SW480 (cell line): ENCODE data around the gene LRSAM1.
A peak's percentile ranks its signal among the peaks of the same experiment; 100 is the strongest.

Experiments used
- DNase-seq: peaks from one replicate; pipeline ENCODE4 v3.0.0-alpha.2; 2016; ENCODE audit warnings: low spot score

The LRSAM1 gene

GRCh38 chr9:127496974-127497373 is 45.7 kb downstream of the LRSAM1 start:
- DNase-seq, result no peak

GRCh38 chr9:127497656-127498290 is 46.5 kb downstream of the LRSAM1 start:
- DNase-seq, result no peak

- no peak for DNase-seq
Measured at GRCh38 chr9:127498298-127498697, 47.0 kb downstream of the LRSAM1 start.

- DNase-seq, result no peak
Measured at GRCh38 chr9:127500399-127500798, 49.1 kb downstream of the LRSAM1 start.

- no peak for DNase-seq
Measured at GRCh38 chr9:127500862-127501261, 49.6 kb downstream of the LRSAM1 start.

DNA sequence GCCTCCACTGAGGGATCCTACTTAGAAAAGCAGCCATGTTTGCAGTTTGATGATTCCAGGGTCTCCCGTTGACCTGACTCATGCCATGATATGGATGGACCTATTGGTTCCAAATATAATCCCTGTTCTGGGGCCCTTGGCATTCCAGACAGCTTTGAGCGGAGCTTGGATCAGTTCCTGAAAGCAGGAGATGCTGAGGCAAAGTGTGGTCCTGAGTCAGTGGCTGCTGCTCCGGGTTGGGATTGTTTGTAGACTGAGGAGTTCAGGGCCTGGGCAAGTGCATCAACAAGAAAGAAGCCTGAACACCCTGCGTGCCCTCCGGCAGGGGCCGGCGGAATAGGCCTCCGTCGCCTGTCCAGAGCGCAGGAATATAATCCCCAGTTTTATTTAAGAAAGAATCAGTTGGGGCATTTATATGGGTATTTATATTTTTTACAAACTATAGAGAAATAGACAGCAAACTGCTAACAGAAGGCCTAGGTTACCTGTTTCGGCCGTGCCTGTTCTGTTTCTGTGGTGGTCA is 50.6 kb downstream of the LRSAM1 start:
- DNase-seq, result no peak

- DNase-seq, result no peak
Measured at GRCh38 chr9:127502706-127503378, 51.5 kb downstream of the LRSAM1 start.

GRCh38 chr9:127503379-127503921 is 52.1 kb downstream of the LRSAM1 start:
- DNase-seq, result no peak

DNA sequence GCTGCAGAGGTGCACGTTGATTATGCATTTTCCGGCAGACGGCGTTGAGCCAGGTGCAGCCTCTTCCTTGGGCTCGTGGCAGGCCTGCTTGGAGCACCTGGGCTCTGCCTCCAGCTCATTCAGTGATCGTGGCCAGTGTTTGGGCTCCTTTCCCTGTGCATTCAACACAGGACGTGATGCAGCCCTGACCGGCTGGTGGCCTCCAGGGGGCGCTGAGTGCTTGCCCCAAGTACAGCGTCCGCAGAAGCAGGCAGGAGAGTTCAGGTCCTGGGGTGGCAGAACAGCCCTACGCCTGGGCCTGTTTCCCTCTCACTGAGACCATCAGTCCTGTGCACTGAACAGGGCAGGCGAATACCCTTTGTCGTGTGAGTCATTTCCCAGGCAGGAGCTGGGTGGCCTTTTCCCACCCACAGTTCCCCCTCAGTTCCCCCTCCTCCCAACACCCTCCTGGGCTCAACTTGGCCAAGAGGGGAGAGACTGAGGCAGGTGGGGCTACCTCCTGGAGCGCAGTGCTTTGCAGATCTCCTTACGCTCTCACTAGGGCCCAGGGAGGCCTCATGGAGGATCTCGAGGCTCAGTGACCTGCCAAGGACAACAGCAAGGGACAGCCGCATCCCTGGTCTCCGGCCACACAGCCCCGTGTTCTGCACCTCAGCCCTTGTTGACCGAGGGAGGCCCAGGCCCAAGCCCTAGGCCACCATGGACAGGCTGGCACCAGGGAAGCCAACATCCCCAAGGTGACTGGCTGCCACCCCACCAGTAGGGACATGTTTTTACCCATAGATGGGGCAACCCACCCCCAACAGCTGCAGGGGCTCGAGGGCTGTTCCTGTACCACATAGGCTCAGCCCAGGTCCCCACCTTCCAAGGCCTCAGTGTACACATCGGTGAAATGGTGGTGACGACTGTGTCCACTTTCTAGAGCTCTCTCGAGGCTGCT is 52.9 kb downstream of the LRSAM1 start:
- DNase-seq, result peak; percentile 81

DNA sequence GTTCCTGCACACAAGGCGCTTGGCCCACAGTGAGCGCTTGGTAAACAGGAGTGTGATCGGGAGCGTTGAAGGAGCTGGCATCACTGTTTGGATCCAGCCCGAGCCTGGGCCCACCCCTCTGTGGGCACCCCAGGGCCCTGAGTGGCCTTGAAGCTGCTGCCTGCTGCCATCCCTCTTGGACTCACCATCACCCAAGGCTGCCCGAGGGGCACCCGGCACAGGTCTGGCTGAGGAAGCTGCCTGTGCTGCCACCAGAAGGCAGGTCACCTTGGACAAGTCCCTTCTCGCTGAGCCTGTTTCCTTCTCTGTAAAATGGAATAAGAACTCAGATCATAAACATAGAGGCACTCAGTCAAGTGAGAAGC is 53.6 kb downstream of the LRSAM1 start:
- no peak for DNase-seq

DNA sequence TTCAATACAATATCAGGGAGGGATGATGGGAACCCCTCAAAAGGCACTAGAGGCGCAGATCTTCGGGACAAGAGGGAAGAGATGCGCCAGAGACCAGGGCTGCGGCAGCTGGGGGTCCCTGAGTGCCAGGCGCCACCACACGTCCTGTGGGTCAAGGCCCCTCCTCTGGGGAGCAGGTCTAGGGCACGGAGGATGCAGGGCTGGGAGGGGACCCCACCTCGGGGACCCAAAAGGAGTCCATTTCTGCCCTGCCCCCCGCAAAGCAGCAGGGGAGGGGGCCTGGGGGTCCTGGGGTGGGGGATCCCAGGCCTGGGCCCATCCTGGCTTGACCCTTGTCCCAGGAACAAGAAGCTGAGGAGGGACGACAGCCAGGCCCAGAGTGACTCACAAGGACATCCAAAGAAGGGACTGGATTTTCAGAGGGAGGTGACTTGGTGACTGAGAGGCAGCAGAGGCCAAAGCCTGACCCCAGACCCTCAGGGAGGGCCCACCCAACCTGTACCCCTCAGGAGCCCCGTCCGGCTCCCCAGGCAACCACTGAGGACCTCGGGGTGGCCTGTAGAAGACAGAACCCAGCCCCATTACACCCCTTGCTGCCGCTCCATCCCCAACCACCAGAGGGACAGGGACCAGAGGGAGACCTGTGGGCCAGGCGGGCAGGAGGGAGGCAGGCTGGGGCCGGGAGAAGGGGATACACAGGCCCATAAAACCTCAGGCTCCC is 54.2 kb downstream of the LRSAM1 start:
- DNase-seq, result no peak

DNA sequence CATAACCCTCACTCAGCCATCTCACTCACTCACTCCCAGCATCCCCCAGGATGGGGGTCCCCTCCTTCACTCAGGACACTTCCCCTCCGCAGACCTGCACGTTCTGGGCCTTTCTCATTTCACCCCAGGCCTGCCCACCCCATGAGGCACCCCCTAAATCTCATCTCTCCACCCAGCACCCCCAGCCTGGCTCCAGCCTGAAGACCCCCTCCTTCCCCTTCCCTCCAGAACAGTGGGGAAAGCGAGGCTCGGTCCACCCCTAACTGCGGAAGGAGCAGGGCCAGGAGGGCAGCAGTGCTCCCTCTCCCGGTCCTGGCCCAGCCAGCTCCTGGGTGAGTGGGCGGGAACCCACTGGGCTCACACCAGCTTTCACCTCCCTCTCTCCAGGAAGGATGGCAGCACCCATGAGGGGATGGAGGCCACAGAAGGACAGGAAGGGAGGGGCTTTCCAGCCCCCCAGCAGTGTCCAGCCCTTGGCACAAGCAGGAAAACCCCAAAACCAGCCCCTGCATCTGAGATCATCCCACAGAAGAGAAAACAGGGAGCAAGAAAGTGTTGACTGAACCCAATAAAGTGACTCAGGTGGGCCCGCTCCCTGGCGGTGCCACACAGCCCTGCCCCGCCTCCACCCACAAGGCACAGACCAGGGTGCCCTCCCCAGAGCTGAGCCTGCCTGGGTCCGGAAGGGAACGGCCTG is 55.0 kb downstream of the LRSAM1 start:
- no peak for DNase-seq

DNA sequence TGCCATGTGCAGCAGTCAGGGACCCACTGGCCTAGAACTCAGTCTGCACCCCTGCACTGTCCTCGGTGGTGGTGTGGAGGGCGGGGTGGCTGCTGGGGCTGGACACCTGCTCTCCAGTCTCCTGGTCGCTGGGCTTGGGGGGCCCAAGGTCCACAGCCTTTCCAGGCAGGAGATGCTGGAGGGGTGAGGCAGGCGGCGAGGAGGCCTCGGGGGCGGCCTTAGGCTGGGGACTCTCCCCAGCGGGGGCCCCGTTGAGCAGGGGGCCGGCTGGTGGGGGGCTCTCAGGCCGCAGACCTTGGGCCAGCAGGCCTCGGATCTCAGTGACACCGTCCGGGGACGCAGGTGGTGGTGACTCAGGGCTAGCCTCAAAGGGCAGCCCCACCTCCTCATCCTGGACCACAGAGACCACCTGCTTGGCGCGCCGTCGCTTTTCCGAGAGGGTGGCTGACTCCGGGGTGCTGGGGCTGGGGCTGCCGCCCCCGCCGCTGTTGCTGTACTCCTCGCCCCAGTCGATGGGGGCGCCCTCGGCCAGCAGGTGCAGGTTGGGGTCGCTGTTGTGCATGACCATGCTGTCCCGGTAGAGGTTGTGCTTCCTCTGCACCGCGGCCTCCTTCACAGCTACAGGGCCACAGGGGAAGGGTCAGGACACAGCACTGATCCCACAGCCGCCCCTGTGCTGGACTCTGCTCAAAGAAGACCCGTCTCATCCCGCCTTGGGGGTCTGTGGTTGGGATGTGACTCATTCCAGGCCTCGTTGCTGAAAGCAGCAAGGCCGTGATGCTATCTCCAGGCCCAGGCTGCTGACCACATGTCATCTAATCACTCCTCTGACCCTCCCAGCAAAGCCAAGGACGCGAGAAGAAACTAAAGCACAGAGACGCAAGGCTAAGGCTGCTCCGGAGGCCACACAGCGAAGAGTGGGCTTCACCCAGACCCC is 55.8 kb downstream of the LRSAM1 start:
- peak; percentile 50 for DNase-seq

DNA sequence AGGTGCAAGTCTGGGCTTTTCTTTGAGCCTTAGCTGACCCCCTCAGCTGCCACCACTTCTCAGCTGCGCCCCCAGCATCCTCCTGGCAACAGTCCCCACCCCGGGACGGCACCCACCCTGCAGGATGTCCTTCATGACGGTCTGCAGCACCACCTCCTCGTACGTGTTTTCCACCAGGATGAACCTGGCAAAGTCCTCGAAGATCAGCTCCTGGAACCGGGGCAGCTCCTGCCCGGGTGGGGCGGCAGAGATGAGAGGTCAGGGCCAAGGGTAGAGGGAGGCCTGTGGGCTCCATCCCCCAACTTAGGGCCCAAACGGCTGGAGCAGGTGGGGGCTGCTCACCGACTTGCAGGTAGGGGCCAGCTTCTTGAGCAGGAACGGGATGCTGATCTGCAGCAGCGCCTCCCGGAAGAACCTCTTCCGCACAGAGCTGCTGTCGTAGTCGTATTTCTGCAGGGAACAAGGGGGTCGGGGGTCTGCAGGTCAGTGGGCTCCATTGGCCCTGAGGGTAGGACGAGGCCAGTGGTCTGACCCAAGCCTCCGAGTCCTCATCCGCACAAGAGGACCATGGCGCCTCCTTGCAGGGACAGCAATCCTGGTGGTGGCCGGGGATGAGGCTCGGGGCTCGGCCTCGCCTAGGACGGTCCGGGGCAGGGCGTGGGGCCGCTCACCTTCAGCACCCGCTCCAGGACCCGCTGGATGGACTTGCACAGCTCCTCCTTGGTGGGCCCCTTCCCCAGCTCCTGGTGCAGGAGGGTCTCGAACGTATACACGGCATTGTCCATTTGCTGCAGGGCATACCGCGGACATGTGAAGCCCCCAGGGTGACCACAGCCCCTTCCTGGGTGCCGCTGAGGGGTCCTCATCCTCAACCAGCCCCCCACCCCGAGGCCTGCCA is 56.7 kb downstream of the LRSAM1 start:
- no peak for DNase-seq

DNA sequence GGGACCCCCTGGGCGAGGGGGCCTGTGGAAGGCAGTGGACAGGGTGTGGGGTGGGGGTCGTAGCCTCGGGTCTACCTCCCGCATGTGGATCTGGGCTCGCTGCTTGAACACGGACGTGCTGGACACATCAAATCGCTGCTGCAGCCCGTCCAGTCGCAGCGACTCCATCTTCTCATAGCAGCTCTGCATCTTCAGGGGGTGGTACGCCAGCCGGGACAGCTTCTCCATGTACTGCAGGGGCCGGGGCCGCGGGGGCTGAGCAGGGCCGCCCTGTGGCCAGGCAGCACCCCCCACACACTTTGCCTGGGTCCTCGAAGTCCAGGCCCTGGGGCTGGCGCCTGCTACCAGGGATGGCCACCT is 57.6 kb downstream of the LRSAM1 start:
- no peak for DNase-seq

DNA sequence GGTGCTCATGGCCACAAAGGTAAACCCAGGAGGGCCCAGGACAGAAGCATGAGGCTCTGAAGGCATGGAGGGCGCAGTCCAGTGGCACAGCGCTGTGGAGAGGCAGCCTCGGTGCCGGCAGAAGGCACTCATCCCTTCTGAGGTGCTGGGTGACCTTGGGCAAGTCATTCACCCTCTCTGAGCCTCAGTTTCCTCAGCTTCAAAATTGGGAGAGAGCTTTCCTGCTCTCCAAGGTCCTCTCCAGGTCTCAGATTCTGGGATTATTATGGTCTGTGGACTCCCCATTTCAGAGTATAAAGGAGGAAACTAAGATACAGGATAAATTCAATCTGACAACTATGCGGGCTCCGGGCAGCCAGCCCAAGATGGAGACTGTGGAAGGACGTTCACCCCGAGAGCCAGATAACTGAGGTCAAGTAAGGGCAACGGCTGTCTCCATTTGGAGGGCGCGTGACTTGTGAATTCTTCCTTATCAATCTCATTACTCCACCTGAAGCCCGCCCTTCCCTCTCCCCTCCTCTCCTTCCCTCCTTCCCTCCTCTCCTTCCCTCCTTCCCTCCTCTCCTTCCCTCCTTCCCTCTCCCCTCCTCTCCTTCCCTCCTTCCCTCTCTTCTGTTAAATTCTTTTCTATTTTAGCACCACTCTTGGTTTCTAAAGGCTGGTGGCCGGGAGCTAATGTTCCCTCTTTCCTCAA is 58.1 kb downstream of the LRSAM1 start:
- no peak for DNase-seq

DNA sequence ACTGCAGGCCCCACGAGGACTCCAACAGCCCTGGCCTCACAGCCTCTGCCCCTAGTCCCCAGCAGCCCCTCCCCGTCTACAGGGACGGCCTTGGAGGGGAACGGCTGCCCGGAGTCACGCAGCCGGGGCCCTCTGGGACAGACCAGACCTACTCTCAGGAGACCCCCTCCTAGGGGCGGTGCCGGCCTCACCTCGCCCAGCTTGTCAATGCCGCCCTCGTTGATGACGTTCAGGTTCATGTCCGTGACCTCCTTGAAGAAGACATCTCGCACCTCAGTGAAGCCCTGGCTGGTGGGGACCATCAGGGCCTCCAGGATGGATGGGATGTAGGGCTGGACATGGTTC is 58.6 kb downstream of the LRSAM1 start:
- no peak for DNase-seq

- no peak for DNase-seq
Measured at GRCh38 chr9:127514468-127514867, 63.2 kb downstream of the LRSAM1 start.
